Osteoblast (primary cell): ENCODE data around the gene ANAPC16. TPM values are rescaled to one million over a fixed set of nuclear protein-coding genes. Genes with fewer than 3 reads are reported as not detected.

ENCODE experiments used
- DNase-seq: peaks from one replicate; pipeline ENCODE4 v3.0.0; 2011; ENCODE audit warnings: low spot score, mixed read lengths; ENCODE audit not compliant: insufficient read length; ENCODE audit errors: missing footprints
- H2AFZ ChIP-seq: 2 replicates; pipeline ENCODE4 v1.6.0; 2011; ENCODE audit warnings: mild to moderate bottlenecking, low read length
- H3K27ac ChIP-seq: 2 replicates; pipeline ENCODE4 v1.5.1; 2011; ENCODE audit warnings: mild to moderate bottlenecking, low read depth, low read length, moderate library complexity
- H3K27me3 ChIP-seq: 2 replicates; pipeline ENCODE4 v1.6.0; 2012; ENCODE audit warnings: mild to moderate bottlenecking, control low read depth, inconsistent platforms, low read length, moderate library complexity; ENCODE audit not compliant: insufficient read depth
- H3K36me3 ChIP-seq: 2 replicates; pipeline ENCODE4 v1.5.1; 2011; ENCODE audit warnings: mild to moderate bottlenecking, low read length, control low read depth, moderate library complexity; ENCODE audit not compliant: insufficient read depth
- H3K4me1 ChIP-seq: 2 replicates; pipeline ENCODE4 v1.5.1; 2011; ENCODE audit warnings: mild to moderate bottlenecking, low read length, control low read depth, moderate library complexity; ENCODE audit not compliant: insufficient read depth
- H3K4me2 ChIP-seq: 2 replicates; pipeline ENCODE4 v1.6.0; 2011; ENCODE audit warnings: mild to moderate bottlenecking, low read length; ENCODE audit not compliant: insufficient read depth
- H3K4me3 ChIP-seq: fragments of 200-600 bp; sonication (generic); 3 replicates; pipeline ENCODE4 v1.5.1; 2012; ENCODE audit warnings: mild to moderate bottlenecking, low read length, inconsistent platforms; ENCODE audit not compliant: insufficient read depth
- H3K79me2 ChIP-seq: 2 replicates; pipeline ENCODE4 v1.6.0; 2012; ENCODE audit warnings: mild to moderate bottlenecking, low read length, control low read depth, inconsistent platforms; ENCODE audit not compliant: insufficient read depth
- H3K9me3 ChIP-seq: 2 replicates; pipeline ENCODE4 v1.5.1; 2011; ENCODE audit warnings: low read depth, low read length, control low read depth
- H4K20me1 ChIP-seq: 2 replicates; pipeline ENCODE4 v1.6.0; 2012; ENCODE audit warnings: mild to moderate bottlenecking, low read length, control low read depth; ENCODE audit not compliant: insufficient read depth
- total RNA-seq: library from RNA; depleted of rRNA; stranded (reverse); fragments of >200 nt; gene quantifications from 2 replicates; pipeline ENCODE4 v1.2.3, GENCODE V29; 2012
- TF ChIP-seq, protein P1 (sequence below): IDR thresholded peaks from 2 replicates; pipeline ENCODE4 v1.5.1; 2011; ENCODE audit warnings: mild to moderate bottlenecking, low read depth, low read length, moderate library complexity; ENCODE audit errors: extremely low read depth

ANAPC16 gene
- 50.7 and 58.0 TPM in 2 replicates for total RNA-seq

DNA sequence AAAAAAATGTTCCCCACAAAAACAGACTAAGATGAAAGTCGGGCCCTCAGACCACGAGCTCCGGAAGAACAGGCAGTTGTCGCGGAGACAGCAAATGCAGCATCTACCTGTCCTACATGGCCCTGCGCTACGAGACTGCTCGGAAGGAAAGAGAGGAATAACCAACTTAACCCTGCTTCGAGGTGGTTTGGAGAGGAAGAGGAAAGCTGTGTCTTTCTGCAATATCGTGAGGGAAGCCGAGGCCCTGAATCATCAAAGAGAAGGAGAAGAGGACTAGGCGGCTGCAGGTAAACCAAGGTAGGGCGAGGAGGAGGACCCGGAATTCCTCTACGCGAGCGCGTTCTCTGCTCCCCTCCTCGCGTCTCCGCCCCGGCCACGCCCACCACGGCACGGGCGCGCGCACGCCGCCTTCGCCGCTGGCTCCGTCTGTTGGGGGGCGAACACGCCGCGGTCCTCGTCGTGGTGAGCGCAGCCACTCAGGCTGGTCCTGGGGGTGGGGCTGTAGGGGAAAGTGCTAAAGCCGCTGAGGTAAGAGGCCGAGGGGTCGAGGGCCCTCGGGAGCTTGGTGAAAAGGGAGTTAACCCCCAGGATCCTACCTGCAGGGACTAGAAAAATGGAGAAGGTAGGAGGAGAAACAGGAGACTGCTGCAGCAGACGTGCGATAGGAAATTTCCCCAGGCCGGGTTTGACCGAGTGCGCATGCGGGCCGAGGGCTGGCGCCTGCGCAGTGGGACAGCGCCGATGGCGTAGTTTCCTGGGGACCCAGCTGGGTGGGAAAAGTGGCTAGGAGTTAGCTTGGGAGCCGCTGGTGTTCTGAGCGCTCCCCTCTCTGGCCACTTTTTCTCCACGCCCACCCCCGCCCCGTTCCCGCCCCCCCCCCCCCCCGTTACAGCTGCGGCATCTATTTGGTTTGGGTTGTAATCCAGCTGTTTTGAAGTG, at the start of gene ANAPC16, which contains the start of gene ASCC1:
Gene ANAPC16 (plus strand): TSS at position 402 of the 939 bp plus-strand sequence. CDS start 7,903 bp downstream, outside the sequence.
Gene ASCC1 (minus strand): TSS at position 666 of the 939 bp plus-strand sequence. CDS start 2,978 bp downstream, outside the sequence.
- peak within 1 kb of the TSS; percentile 88 for H3K27ac ChIP-seq
- peak; percentile 96 for DNase-seq

DNA sequence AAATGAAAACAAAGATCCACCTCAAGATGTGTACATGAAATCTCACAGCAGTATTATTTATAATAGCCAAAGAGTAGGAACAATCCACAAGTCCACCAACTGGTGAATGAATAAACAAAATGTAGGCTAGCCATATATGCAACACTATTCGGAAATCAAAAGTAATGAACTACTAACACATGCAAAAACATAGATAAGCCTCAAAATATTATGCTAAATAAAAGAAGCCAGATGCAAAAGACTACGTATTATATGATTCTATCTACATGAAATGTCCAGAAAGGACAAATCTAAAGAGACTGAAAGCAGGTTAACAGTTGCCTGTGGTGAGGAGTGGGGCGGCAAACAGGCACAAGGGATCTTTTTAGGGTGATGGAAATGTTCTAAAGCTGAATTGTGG, 48.7 kb upstream of the ANAPC16 start:
- Histone ChIP-seq H2AFZ (no peak overlapping the region), H3K36me3 (no peaks in the 10 kb centered on the region), H3K27ac (no peak overlapping the region), H3K9me3 (no peaks in the 10 kb centered on the region), H3K4me3 (no peak overlapping the region), H3K4me1 (peaks cover 6% of the 10 kb centered on the region), H4K20me1 (no peaks in the 10 kb centered on the region), H3K79me2 (no peaks in the 10 kb centered on the region), H3K27me3 (no peaks in the 10 kb centered on the region), H3K4me2 (no peak overlapping the region)
- TF ChIP-seq, protein P1, sequence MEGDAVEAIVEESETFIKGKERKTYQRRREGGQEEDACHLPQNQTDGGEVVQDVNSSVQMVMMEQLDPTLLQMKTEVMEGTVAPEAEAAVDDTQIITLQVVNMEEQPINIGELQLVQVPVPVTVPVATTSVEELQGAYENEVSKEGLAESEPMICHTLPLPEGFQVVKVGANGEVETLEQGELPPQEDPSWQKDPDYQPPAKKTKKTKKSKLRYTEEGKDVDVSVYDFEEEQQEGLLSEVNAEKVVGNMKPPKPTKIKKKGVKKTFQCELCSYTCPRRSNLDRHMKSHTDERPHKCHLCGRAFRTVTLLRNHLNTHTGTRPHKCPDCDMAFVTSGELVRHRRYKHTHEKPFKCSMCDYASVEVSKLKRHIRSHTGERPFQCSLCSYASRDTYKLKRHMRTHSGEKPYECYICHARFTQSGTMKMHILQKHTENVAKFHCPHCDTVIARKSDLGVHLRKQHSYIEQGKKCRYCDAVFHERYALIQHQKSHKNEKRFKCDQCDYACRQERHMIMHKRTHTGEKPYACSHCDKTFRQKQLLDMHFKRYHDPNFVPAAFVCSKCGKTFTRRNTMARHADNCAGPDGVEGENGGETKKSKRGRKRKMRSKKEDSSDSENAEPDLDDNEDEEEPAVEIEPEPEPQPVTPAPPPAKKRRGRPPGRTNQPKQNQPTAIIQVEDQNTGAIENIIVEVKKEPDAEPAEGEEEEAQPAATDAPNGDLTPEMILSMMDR = no peak
- no peak for DNase-seq

More for the DNA sequence above, at the start of gene ANAPC16, which contains the start of gene ASCC1:
- Histone ChIP-seq H3K36me3 (peaks cover under 1% of the 10 kb centered on the region), H3K9me3 (no peaks in the 10 kb centered on the region), H4K20me1 (no peaks in the 10 kb centered on the region), H3K4me2 (peak within 1 kb of the TSS; percentile 99), H3K4me1 (peaks cover 14% of the 10 kb centered on the region), H3K27me3 (no peaks in the 10 kb centered on the region), H3K79me2 (peaks cover 30% of the 10 kb centered on the region), H3K4me3 (peak within 1 kb of the TSS; percentile 98), H2AFZ (peak within 1 kb of the TSS; percentile 100)
- TF ChIP-seq, protein P1 = no peak

DNA sequence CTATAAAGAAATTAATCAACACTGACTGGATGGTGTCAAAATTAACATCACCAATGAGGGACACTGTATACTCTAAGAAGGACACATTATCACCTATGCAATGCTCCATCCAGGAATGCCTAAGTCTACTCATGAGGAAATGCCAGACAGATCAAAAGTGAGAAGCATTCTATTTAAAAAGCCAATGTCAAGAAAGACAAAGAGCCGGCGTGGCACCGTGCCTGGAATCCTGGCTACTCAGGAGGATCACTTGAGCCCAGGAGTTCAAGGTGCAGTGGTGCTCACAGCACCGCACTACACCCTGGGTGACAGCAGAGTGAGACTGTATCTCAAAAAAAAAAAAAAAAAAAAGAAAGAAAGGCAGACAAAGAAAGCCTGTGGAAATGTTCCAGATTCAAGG, 45.5 kb upstream of the ANAPC16 start:
- Histone ChIP-seq H3K4me1 (peaks cover 11% of the 10 kb centered on the region), H3K27me3 (no peaks in the 10 kb centered on the region), H3K9me3 (no peaks in the 10 kb centered on the region), H3K4me3 (no peak overlapping the region), H3K27ac (no peak overlapping the region), H3K4me2 (no peak overlapping the region), H3K79me2 (no peaks in the 10 kb centered on the region), H3K36me3 (no peaks in the 10 kb centered on the region), H4K20me1 (no peaks in the 10 kb centered on the region), H2AFZ (no peak overlapping the region)
- TF ChIP-seq, protein P1 = no peak
- DNase-seq = no peak

DNA sequence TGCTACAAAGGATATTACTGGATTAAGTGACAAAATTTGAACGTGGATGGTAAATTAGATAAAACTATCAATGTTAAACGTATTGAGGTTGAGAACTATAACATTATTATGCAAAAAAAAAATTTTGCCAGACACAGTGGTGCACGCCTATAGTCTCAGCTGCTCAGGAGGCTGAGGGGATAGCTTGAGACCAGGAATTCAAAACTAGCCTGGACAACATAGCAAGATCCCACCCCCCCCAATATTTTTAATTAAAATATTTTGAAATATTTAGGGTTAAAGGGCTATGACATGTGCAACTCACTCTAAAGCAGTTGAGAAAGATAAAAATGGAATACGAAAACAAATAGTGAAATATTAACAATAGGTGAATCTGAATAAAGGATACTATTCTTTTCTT, 45.1 kb upstream of the ANAPC16 start:
- Histone ChIP-seq H4K20me1 (no peaks in the 10 kb centered on the region), H3K4me2 (peak overlapping the region; percentile 34), H3K27me3 (no peaks in the 10 kb centered on the region), H3K4me3 (no peak overlapping the region), H3K36me3 (no peaks in the 10 kb centered on the region), H3K79me2 (no peaks in the 10 kb centered on the region), H3K9me3 (no peaks in the 10 kb centered on the region), H3K27ac (no peak overlapping the region), H2AFZ (no peak overlapping the region), H3K4me1 (peaks cover 15% of the 10 kb centered on the region)
- TF ChIP-seq, protein P1 = no peak
- no peak for DNase-seq
